Raji (cell line): ENCODE measurements around the gene TMEM184B.

Experiments used
- POLR2A ChIP-seq: IDR thresholded peaks from 2 replicates; pipeline ENCODE4 v1.6.1; 2011; ENCODE audit warnings: low read depth, low read length, control low read depth; ENCODE audit not compliant: insufficient read depth

Gene TMEM184B

GRCh38 chr22:38249803-38250642 is 22.8 kb downstream of the TMEM184B start:
- TF ChIP-seq POLR2A, result no peak

- TF ChIP-seq POLR2A, result no peak
Observed at GRCh38 chr22:38249301-38249700, 23.5 kb downstream of the TMEM184B start.

- TF ChIP-seq POLR2A, result no peak
Observed at GRCh38 chr22:38248280-38248679, 24.5 kb downstream of the TMEM184B start.

- no peak for TF ChIP-seq POLR2A
Observed at GRCh38 chr22:38247713-38248112, 25.1 kb downstream of the TMEM184B start.

- TF ChIP-seq POLR2A, result no peak
Observed at GRCh38 chr22:38246692-38247091, 26.1 kb downstream of the TMEM184B start.

GRCh38 chr22:38246046-38246658 is 26.7 kb downstream of the TMEM184B start:
- no peak for TF ChIP-seq POLR2A

- no peak for TF ChIP-seq POLR2A
Observed at GRCh38 chr22:38244106-38244505, 28.7 kb downstream of the TMEM184B start.

GRCh38 chr22:38243007-38243765 is 29.6 kb downstream of the TMEM184B start:
- no peak for TF ChIP-seq POLR2A

GRCh38 chr22:38240734-38241252 is 32.0 kb downstream of the TMEM184B start:
- no peak for TF ChIP-seq POLR2A

- TF ChIP-seq POLR2A, result no peak
Observed at GRCh38 chr22:38239101-38239761, 33.6 kb downstream of the TMEM184B start.

- TF ChIP-seq POLR2A, result no peak
Observed at GRCh38 chr22:38238519-38239071, 34.2 kb downstream of the TMEM184B start.

GRCh38 chr22:38236786-38237185 is 36.0 kb downstream of the TMEM184B start:
- TF ChIP-seq POLR2A, result no peak

GRCh38 chr22:38235240-38235850 is 37.5 kb downstream of the TMEM184B start:
- TF ChIP-seq POLR2A, result no peak

- no peak for TF ChIP-seq POLR2A
Observed at GRCh38 chr22:38233427-38233826, 39.4 kb downstream of the TMEM184B start.
